Stimulated activated CD4-positive, alpha-beta T cell treated with anti-CD3 and anti-CD28 coated beads, Interleukin-1b, Interleukin-23, amount 100 ng/mL, for 48 hours (primary cell): ENCODE measurements around the gene VSIR.

Experiments
- DNase-seq: peaks from one replicate; pipeline ENCODE4 v3.0.0-alpha.2; 2020

Gene VSIR

DNA sequence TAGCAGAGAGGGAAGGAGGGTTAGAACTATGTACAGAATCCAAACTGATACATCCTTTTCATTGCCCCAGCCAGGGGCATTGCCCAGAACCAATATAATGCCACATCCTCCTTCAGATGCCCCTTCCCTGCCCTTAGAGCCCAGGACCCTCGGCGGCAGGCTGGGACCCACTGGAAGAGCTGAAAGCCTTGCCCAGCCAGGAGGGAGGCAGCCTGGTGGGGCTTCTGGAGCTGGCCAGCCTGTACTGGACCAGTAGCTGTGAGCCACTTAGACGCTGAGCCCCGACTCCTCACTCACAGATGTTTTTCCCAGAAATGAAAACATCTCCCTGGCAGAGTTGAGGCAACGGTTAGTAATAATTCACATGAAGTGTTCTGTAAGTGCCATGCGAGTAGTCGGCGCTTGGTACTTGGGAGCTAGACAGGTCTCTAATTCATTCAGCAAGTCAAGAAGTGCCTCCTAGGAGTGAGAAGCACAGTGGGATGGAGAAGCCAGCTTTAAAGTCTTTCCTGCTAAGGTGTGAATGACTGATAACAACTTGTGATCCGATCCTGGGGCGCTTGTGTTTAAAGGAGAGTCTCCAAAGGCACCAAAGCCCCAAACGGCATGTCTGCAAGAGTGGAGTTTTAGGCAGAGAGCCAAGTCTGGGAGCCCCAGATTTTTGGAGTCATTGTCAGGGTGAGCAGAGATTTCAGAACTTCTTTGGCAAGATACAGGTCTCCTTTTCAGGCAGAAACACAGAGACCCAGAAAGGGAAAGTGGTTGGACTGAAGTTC lies 9.8 kb downstream of the VSIR start:
- no peak for DNase-seq

DNA sequence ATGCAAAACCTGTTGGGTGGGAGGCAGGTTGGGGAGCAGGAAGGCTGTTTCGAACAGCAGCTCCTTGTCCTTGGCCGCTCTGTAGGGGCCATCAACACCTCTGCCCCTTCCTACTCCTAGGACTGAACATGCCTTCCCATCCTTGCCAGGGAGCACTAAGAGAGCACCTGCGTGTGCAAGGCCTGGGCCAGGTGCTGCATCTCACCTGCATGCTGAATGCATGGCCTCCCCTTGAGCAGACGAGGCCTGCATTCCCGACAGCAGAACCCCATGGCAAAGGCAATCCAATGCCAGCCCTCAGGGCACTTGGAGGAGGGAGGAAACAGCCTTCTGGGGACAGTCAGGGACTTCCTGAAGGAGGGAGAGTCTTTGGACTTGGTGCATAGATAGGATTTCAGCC lies 11.0 kb downstream of the VSIR start:
- DNase-seq, result no peak

DNA sequence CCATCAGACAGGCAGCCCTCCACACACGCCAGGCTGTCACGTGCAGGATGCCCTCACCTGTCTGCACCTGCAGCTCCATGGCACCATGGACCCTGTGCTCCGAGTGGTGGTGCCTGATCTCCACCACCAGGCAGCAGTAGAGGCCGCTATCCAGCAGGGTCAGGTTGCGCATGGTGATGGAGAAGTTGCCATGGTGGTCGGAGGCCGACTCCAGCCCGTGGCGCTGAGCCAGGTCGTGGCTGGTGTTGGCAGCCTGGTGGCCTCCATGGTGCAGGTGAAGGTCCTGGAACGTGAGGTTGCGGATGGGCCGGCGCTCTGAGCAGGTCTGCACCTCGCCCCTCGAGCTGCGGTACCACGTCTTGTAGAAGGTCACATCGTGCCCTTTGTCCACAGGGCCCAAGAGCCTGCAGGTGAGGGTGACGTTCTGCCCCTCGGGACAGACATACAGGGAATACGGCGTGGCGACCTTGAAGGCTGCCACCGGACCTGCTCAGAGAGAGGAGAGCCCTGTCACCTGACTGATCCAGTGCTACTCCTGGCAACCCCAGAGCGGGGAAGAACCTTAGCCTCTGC lies 11.7 kb downstream of the VSIR start:
- no peak for DNase-seq

DNA sequence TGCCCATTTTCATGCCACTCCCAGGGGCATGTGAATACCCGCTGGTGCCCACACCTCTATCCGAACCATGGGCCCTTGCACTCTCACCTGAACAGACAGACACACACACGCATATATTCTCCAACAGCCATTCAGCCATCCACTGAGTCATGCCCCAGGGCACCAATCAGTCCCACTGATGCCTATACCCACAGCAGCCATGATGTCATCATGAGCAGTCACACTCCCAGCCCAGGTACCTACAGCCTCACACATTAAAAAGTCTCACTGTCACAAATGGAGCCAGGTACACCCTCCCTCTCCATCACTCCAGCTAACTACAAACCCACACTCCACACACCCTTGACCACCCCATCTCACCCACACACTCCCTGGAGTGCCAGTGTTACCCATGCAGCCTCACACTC lies 12.2 kb downstream of the VSIR start:
- DNase-seq, result peak; percentile 65

GRCh38 chr10:71757399-71757922 lies 15.9 kb downstream of the VSIR start:
- DNase-seq, result no peak

GRCh38 chr10:71756311-71757191 lies 16.8 kb downstream of the VSIR start:
- peak; percentile 40 for DNase-seq

- no peak for DNase-seq
Observed at GRCh38 chr10:71755179-71755879, 18.0 kb downstream of the VSIR start.

GRCh38 chr10:71754562-71754961 lies 18.8 kb downstream of the VSIR start:
- no peak for DNase-seq

DNA sequence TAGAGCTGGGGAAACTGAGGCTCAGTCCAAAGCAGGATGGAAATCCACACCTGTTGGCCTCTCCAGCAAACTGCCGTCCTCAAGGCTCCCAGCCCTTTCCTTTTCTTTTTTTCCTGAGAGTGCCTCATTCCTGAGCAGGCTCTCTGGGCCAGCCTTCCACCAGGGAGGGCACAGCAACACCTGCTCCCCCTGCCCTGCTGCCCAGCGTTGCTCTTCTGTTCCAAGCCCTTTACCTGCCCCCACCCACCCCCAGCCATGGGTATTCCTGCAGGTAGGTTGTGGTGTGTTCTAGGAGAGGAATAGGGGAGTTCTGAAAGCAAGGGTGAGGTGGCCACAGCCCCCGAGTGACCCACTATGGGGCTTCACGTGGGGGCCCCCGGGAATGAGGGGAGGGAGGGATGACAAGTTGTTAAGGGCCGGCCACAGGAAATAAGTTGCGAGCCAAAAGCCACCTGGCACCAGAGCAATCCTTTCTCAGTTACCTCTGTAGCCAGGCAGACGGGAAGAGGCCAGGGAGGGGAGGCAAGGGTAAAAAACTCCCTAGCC lies 19.3 kb downstream of the VSIR start:
- DNase-seq, result no peak

DNA sequence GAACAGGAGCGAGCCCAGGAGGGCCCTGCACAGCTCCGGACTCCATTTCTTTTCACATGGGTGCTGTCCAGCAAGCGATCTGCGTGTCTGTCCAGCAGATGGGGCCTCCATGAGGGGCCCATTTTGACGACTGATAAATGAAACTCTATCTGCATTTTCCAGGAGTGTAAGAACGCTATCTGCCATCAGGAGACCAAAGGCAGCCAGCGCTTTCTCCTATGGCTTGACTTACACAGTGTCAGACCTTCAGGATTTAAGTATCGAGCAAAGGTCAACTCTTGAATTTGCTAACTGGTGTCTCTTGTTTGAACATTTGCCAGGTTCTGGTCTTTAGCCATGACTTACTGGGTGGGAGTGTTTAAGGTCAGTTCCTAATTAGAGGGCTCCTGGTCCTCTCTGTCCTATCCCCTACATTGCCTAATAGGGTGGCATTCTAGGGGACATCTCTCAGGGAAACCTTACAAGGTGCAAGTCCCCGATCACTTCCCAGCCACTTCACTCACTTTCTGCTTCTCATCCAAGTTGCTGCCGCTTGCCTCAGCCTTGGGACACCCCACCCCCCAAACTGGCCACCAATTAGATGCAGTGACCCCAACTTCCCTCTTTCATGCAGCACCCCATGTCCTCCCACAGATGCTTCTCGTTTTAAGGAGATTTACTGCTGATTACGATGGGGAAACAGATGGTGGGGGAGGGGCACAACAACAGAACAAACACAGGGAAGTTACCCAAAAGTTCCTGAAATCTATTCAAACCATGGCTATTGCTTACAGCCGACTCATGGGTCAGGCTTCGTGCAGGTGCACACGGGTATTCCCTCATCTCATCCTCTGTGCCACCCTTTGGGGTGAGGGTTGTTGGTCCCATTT lies 20.0 kb downstream of the VSIR start:
- no peak for DNase-seq

DNA sequence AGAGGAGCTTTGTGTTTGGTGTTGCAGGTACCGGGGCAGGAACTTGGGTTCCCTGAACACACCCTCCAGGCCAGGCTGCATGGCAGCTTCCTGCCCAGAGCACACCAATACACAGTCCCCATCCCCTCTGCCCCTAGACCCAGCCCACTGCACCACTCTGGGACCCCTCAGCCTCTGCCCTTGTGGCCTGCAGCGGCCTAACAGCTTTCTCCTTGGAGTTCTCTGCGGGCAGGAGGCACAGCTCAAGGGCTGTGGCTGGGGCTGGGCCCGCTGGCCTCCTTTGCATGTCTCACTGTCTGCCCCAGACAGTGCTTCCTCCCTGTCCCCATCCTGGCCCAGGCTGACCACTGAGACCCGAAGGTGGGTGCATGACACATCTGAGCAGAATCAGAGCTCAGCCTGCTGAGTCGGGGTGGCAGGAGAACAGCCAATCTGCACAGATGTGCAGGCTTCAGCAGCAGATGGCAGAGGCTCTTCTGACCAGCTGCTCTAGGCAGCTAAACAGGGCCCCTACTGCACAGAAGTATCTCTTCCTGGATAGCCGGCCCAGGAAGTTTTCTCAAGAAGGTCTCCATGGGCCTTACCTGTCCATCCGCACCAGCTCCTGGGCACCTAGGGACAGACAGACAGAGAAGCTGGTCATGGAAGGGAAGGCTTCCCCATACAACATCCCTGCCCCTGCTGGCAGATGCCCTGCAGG lies 20.8 kb downstream of the VSIR start:
- no peak for DNase-seq

DNA sequence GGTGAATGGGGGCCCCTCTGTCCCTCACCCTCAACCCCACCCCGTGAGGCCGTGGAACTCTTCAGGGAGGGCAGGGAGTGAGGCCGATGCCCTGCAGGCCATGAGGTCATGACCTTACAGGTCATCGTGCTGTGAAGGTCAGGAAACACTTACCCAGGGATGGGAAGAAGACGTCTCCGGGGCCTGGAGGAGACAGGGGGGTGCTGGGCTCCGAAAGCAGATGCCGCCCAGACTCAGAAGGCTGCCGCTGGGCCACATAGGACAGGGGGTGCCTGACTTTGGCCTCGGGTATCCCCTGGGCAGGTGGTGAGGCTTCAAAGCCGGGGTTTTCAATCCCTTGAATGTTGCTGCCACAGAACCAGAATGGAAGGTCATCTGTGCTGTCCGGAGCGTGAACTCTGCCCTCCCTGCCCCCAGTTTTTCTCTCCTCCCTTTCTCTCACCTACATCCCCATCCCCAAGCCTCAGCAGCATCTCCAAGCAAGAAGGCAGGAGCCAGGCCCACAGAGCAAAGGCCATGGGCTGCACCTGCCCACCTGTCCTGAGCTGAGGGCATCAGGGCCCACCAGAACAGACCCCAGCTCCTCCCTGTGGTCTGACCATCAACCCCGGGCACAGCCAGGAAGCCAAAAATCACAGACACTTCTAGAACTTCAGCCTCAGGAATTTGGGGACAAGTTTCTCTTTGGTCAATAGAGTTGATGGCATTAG lies 21.6 kb downstream of the VSIR start:
- DNase-seq, result no peak

GRCh38 chr10:71750986-71751385 lies 22.3 kb downstream of the VSIR start:
- DNase-seq, result no peak

DNA sequence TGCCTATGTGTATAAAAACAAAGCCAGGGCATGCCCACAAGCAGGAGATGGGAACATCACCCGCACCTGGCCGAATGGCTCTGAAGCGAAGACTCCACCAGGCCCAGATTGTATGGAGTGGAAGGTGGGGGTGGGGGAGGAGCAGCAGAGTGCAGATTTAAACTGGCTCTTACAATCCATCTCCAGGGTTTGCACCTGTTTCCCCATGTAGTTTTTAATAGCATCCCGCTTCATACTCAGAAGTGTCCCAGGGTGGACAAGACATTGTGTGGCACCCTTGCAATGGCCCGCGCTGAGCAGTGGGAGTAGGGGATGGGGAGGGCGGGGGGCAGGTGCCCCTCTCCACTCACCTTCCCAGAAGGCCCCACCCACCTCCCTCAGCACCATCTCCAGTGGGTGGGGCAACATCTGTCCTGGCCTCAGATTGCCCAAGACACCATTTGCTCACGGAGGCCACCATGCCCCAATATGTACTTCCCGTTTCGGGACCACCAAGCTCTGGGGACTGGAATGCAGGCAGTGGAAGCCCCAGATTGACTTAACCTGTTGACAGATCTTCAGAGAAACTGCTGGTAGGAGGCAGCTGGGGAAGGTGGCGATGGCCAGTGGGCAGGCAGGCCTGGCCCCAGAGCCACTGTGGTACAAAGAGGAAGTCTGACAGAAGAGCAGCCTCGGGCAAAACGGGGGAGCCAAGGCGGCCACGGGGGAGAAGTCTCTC lies 23.0 kb downstream of the VSIR start:
- DNase-seq, result no peak

GRCh38 chr10:71749396-71749795 lies 23.9 kb downstream of the VSIR start:
- no peak for DNase-seq

DNA sequence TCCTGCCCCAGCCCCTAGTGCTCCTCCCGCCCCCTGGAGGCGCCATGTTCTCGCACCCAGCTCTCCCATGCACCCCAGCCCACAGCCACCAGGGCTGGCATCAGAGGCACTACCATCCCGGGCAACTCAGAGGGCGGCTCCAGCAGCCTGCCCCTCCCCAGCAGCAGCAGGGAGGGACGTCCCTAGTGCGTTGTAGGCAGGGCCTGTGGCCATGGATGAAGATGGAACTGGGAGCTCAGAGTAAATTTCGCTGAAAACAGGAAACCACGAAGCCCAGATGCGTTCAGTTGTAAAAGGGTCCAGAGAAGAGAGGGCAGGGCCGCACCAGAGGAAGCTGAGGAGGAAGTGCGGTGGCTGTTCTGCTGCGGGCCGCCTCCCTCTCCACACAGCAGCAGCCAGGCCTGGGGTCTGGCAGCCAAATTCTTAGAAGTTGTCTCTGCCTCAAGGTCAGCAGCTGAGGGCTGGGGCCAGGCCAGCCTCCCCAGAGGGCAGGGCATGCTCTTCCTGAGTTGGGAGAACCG lies 24.6 kb downstream of the VSIR start:
- peak; percentile 81 for DNase-seq

DNA sequence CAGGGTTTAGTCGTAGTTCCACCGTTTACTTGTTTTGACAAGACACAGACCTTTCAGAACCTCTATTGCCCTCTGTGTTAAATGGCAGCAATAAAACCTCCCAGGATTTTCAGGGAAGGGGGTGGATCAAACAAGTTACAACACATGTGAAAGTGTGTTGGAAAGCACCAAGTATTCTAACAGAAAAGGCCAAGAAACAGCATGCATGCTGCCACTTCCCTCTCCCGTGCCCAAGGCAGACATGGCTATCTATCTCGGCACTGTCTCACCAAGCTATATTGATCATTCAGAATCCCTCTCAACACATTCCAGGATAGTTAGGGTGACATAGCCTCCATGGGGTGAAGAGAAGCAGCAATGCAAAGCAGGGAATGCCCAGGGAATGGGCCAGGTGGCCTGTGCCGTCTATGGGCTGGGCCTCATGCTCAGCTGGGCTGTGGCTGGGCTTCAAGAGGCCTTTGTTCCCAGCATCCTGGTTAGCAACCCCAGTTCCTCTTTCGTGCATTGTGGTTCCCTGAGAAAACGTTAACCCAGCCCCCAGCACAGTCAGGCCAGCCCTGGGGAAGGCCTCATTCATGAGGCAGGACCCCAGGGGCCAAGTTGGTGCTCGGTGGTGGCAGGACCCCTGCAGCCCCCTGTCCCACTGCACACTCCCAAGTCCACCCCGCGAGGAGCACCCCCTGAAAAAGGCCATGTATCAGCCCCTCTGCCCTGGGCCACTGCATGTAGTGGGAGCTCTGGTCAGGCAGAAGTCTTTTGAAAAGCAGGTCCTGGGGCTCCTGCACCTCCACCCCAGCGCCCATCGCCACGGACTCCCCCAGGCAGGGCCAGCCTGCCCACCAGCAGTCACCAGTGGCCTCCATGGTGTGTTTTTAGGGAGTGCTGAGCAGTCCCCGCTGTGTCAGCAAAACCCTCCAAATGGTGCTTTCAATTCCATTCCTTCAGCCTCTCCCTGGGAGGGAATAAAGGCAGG lies 25.5 kb downstream of the VSIR start:
- DNase-seq, result no peak

- no peak for DNase-seq
Observed at GRCh38 chr10:71747039-71747531, 26.2 kb downstream of the VSIR start.
